HL-60/S4 treated with phorbol 12-myristate 13-acetate at 8.2 ng/mL for 4 days and 3 days (cell line): ENCODE measurements around the gene TTC29.

Experiments
- in situ Hi-C: fragments of 300-500 bp; cut with MboI; formaldehyde crosslinking; loops from 2 replicates; pipeline ENCODE4 v1.15.0; 2022; ENCODE audit warnings: low sequenced_read_pairs

The TTC29 gene

GRCh38 chr4:146945556-146946374, at the start of gene TTC29:
Gene TTC29 (minus strand): TSS chr4:146945864. CDS start chr4:146939895, 5,969 bp downstream.
- in situ Hi-C loops = no loop called here

- in situ Hi-C loops = no loop called here
Measured at GRCh38 chr4:146981651-146982050, 36.0 kb upstream of the TTC29 start.

GRCh38 chr4:146978641-146979040, 33.0 kb upstream of the TTC29 start:
- in situ Hi-C loops = no loop called here

- in situ Hi-C loops = no loop called here
Measured at GRCh38 chr4:146976145-146976544, 30.5 kb upstream of the TTC29 start.

GRCh38 chr4:146975527-146975926, 29.9 kb upstream of the TTC29 start:
- in situ Hi-C loops = no loop called here

GRCh38 chr4:146975036-146975435, 29.4 kb upstream of the TTC29 start:
- in situ Hi-C loops = no loop called here

GRCh38 chr4:146972036-146972435, 26.4 kb upstream of the TTC29 start:
- in situ Hi-C loops = no loop called here

GRCh38 chr4:146969126-146969525, 23.5 kb upstream of the TTC29 start:
- in situ Hi-C loops = no loop called here

GRCh38 chr4:146960634-146961033, 15.0 kb upstream of the TTC29 start:
- in situ Hi-C loops = no loop called here

GRCh38 chr4:146959692-146960091, 14.0 kb upstream of the TTC29 start:
- in situ Hi-C loops = no loop called here

- in situ Hi-C loops = no loop called here
Measured at GRCh38 chr4:146957237-146957636, 11.6 kb upstream of the TTC29 start.

- in situ Hi-C loops = no loop called here
Measured at GRCh38 chr4:146952896-146953295, 7.2 kb upstream of the TTC29 start.

GRCh38 chr4:146949559-146949958, 3.9 kb upstream of the TTC29 start:
- in situ Hi-C loops = no loop called here

- in situ Hi-C loops = no loop called here
Measured at GRCh38 chr4:146943691-146944375, 1.8 kb downstream of the TTC29 start.

GRCh38 chr4:146932116-146932515, 13.5 kb downstream of the TTC29 start:
- in situ Hi-C loops = no loop called here

GRCh38 chr4:146930673-146931072, 15.0 kb downstream of the TTC29 start:
- in situ Hi-C loops = no loop called here

- in situ Hi-C loops = no loop called here
Measured at GRCh38 chr4:146927695-146928094, 18.0 kb downstream of the TTC29 start.

- in situ Hi-C loops = loop anchor here (25.0 kb wide), 1 partner anchor 579 kb away; no protein-coding TSS in a partner anchor
Measured at GRCh38 chr4:146916479-146917076, 29.1 kb downstream of the TTC29 start.

GRCh38 chr4:146915132-146915531, 30.5 kb downstream of the TTC29 start:
- in situ Hi-C loops = loop anchor here (25.0 kb wide), 1 partner anchor 578 kb away; no protein-coding TSS in a partner anchor

- in situ Hi-C loops = loop anchor here (25.0 kb wide), 1 partner anchor 563 kb away; no protein-coding TSS in a partner anchor
Measured at GRCh38 chr4:146900295-146900694, 45.4 kb downstream of the TTC29 start.

- in situ Hi-C loops = no loop called here
Measured at GRCh38 chr4:146890301-146890700, 55.4 kb downstream of the TTC29 start.

- in situ Hi-C loops = no loop called here
Measured at GRCh38 chr4:146883070-146883469, 62.6 kb downstream of the TTC29 start.
